22Rv1 (cell line): ENCODE measurements around the gene NELFB.

Experiments
- CTCF ChIP-seq: fragments of 450-650 bp; IDR thresholded peaks from 2 replicates; pipeline ENCODE4 v1.5.1; 2017; ENCODE audit warnings: mild to moderate bottlenecking
- ZFX ChIP-seq: fragments of 450-650 bp; IDR thresholded peaks from 2 replicates; pipeline ENCODE4 v1.6.1; 2017; ENCODE audit warnings: antibody characterized with exemption, borderline replicate concordance

DNA sequence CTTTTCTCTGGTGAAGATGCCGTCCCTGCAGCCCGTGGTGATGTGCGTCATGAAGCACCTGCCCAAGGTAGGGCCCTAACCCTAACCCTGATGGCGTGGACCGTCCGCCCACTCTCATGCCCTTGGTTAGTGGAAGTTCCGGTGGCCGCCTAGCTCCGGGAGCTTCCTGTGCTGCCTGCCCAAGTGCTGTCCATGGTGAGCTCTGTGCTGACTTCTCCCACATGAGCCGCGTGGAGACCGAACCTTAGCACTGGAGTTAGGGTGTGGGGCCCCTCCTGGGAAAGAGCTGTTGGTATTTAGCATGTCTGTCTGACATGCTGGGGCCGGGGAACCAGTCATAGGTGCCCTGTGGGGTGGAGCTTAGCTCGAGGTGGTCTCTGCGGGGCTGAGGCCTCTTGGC, 1.2 kb downstream of the NELFB start:
- TF ChIP-seq CTCF (no peak), ZFX (no peak)
